Measurements from ENCODE around the gene BRAT1.
A peak's percentile ranks its signal among the peaks of the same experiment; 100 is the strongest.

Gene BRAT1

DNA sequence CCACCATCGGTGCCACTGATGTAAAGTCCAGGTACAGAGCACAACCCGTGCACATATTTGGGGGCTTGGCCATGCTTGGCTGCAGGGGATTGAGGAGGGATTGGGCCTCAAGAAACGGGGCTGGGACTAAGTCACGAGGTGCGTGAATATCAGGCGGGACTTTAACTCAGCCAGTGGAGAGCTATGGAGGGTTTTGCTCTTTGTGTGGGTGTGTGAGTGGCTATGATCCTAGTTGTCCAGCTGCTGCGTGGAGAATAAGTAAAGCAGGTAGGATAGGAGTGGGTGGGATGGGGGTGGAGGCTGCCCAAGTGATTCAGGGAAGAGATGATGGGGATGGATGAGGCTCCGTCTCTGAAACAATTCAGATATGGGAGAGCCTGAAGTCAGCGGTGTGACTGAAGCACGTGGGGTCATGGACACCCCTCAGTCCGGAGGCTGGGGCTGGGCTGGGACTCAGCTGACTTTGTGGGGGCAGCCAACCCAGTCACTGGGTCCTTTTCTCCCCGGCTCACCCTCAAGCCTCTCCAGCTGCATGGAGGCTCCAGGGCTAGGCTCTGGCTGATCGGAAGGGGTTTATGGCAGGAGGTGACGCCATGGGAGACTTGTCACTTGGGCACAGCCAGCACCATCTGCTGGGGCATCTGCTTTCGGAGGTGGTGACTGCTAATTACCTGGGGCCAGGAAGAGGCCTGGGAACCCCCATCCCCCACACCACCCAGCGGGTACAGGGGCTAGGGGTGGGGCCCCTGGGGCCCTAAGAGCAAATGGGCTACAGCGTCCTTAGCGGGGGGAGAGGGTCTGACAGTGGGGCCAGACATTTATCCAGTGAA lies 37.4 kb downstream of the BRAT1 start:
- no peak for DNase-seq (ENCODE audit: low read depth)
- no peak overlapping the region for H3K4me3 ChIP-seq (ENCODE audit: low read length)
- TF ChIP-seq, protein P1, sequence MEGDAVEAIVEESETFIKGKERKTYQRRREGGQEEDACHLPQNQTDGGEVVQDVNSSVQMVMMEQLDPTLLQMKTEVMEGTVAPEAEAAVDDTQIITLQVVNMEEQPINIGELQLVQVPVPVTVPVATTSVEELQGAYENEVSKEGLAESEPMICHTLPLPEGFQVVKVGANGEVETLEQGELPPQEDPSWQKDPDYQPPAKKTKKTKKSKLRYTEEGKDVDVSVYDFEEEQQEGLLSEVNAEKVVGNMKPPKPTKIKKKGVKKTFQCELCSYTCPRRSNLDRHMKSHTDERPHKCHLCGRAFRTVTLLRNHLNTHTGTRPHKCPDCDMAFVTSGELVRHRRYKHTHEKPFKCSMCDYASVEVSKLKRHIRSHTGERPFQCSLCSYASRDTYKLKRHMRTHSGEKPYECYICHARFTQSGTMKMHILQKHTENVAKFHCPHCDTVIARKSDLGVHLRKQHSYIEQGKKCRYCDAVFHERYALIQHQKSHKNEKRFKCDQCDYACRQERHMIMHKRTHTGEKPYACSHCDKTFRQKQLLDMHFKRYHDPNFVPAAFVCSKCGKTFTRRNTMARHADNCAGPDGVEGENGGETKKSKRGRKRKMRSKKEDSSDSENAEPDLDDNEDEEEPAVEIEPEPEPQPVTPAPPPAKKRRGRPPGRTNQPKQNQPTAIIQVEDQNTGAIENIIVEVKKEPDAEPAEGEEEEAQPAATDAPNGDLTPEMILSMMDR (conservative IDR thresholded peaks at IDR 0.05; ENCODE audit: low read depth, low read length) = no peak

DNA sequence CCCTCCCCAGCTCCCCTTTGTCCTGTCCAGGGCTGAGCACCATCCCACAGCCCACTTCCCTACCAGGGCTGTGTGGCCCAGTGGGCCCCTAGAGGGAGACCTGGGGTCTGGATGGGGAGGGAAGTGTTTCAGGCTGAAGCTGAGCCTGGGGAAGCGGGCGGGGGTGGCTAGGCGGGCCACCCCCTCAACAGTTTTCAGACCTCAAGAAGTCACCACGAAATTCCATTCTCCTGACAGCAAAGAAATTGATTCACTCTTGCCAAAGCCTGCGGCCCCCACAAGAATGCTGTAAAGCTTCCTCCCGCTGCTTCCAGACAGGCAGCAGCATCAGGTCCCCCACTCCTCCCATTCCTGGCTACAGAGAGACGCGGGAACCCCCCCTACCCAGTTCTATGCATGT lies 38.3 kb downstream of the BRAT1 start:
- H3K4me3 ChIP-seq (ENCODE audit: low read length) = no peak overlapping the region
- TF ChIP-seq, protein P1 (conservative IDR thresholded peaks at IDR 0.05; ENCODE audit: low read depth, low read length) = peak; percentile 15
- DNase-seq (ENCODE audit: low read depth) = no peak

DNA sequence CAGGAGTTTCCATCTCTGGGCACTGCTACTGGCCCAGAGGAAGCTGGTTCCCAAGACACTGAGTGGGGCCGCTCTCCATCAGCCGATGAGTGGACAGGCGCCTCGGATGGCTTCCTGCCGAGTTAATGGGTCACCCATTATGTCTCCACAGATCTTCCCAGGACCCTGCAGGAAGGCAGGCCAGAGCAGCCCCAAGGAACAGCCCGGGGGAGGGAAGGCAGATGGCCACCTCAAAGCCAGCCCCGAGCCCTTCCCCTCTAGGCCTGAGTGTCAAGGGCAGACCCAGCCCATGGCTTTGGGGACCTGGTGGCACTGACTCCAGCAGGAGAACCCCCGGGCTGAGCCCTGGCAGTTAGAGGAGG lies 39.1 kb downstream of the BRAT1 start:
- no peak overlapping the region for H3K4me3 ChIP-seq (ENCODE audit: low read length)
- DNase-seq (ENCODE audit: low read depth) = no peak
- TF ChIP-seq, protein P1 (conservative IDR thresholded peaks at IDR 0.05; ENCODE audit: low read depth, low read length) = no peak

DNA sequence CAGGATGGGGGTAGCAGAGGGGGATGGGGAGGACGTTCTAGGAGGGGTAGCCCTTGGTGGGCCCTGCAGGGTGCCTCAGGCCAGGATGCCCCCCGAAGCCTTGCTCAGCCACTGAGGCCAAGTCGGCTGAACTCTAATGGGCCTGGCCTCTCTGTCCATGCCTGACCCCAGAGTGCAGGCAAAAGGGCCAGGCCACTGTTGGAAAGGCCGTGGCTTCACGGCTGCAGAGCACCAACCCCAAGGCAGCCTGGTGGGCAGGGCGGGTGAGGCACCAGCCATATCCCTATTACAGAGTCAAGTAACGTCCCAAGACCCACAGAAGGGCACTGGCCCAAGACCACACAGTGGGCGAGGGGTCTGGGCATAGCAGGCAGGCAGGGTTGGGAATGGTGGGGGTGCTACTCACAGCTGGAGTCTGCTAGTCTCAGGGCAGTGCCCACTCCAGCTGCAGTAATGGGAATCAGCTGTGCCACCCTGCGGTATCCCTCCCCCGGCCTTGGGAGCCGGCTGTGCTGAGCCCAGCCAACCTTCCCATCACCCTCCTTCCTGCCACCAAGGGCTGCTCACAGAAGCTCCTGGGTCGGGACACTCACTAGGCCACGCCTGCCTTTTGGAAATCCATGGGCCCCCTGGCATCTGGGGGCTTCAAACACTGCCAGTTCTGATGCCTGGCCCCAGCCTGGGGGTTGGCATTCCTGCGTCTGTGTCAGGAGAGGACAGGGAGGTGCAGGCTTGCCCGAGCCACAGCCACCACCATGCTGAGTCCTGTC lies 39.7 kb downstream of the BRAT1 start:
- TF ChIP-seq, protein P1 (conservative IDR thresholded peaks at IDR 0.05; ENCODE audit: low read depth, low read length) = no peak
- no peak for DNase-seq (ENCODE audit: low read depth)
- H3K4me3 ChIP-seq (ENCODE audit: low read length) = no peak overlapping the region

DNA sequence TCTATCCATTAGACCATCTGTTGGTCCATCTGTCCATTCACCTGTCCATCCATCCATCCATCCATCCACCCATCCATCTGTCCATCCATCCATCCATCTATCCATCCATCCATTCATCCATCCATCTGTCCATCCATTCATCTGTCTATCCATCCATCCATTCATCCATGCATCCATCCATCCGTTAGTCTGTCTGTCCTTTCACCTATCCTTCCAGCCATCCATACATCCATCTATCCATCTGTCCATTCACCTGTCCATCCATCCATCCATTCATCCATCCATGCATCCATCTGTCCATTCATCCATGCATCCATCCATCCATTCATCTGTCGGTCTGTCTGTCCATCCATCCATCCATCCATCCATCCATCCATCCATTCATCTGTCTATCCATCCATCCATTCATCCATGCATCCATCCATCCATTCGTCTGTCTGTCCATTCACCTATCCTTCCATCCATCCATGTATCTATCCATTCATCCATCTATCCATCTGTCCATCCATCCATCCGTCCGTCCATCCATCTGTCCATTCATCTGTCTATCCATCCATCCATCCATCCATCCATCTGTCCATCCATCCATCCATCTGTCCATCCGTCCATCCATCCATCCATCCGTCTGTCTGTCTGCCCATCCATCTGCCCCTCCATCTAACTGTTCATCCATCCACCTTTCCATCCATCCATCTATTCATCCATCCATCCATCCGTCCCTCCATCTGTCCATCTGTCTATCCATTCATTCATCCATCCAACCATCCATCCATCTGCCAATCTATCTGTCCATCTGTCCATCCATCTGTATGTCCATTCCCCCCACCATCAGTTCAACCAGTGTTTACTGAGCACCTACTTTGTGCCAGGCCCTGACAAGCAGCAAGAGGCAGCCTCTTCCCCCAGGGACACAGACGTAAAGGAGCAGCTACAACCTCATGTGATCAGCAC lies 40.6 kb downstream of the BRAT1 start:
- H3K4me3 ChIP-seq (ENCODE audit: low read length) = no peak overlapping the region
- TF ChIP-seq, protein P1 (conservative IDR thresholded peaks at IDR 0.05; ENCODE audit: low read depth, low read length) = no peak
- no peak for DNase-seq (ENCODE audit: low read depth)

DNA sequence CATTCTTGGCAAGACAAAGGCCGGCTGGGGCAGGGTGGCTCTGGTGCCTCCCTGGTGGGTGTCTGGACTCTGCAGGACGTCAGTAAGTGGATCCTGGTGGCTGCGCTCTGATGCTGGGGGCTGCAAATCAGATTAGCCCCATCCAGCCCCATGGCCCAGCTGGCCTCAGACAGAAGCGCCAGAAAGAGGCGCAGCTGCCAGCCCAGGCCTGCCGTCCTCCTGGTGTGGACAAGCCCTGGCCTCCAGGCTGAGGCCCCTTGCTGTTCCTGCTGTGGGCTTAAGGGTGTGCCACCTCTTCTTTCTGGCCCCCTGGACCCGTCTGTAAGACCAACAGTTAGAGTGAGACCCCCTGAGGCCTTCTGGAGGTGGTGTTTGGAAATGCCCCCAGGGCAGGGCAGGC lies 41.6 kb downstream of the BRAT1 start:
- TF ChIP-seq, protein P1 (conservative IDR thresholded peaks at IDR 0.05; ENCODE audit: low read depth, low read length) = no peak
- no peak overlapping the region for H3K4me3 ChIP-seq (ENCODE audit: low read length)
- no peak for DNase-seq (ENCODE audit: low read depth)
